ENCODE results near the gene GRID2IP. TPM values are rescaled to one million over a fixed set of nuclear protein-coding genes. Genes with fewer than 3 reads are reported as not detected.
"Not testable (repeated sequence)": the region's sequence is repeated elsewhere in the genome, so short reads cannot be mapped to it uniquely, and the experiment has no call there.

GRID2IP gene
- total and polyA plus RNA-seq, 2 donors (not counting 1 experiment from before 2014, with no cell fraction given) = 0.72 to 1.7 TPM

DNA sequence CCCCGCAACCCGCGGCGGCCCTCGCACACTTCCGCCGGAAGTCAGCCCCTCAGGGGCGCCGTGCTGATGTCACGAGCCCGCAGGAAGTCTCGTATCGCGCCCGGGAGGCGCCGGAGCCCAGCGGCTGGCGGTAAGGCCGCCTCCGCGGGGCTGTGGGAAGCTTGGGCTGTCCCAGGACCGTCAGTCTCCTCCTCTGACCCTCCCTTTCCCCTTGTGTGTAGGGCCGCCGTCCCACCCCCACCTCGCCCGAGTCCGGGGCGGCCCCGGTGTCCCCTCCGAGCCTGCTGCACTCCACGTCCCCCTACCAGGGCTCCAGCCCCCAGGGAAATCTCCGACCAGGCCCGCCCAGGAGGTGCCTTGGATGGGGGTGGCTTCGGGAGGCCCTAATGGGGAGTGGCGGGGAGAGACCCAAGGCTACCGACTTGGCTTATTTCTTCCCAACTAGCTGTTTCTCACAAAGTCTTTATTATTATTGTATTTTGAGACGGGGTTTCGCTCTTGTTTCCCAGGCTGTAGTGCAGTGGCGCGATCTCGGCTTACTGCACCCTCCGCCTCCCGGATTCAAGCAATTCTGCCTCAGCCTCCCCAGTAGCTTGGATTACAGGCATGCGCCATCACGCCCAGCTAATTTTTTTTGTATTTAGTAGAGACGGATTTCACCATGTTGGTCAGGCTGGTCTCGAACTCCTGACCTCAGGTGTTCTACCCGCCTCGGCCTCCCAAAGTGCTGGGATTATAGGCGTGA, 26.3 kb upstream of the GRID2IP start, which contains the start of gene ZDHHC4:
Gene ZDHHC4 (plus strand): TSS at position 86 of the 745 bp plus-strand sequence. CDS start 3,108 bp downstream, outside the sequence.
- H2AFZ ChIP-seq (ENCODE audit: insufficient read depth, low read depth, low read length, poor library complexity, severe bottlenecking) = peak within 1 kb of the TSS; percentile 79
- ChIA-PET POLR2A (interaction anchor here (1.5 kb wide), 1 partner anchor 13 kb away, joined by 6 read pairs; no protein-coding TSS in a partner anchor), CTCF (interaction anchor here (0.8 to 1.3 kb wide), 3 partner anchors 10 to 65 kb away, joined by 3 read pairs; no protein-coding TSS in a partner anchor)
- no peaks in the 10 kb centered on the region for H3K79me2 ChIP-seq (ENCODE audit: control insufficient read depth, insufficient read depth, low read length)
- peak within 1 kb of the TSS; percentile 92 for H3K4me2 ChIP-seq (replicated peaks; ENCODE audit: low read depth, low read length, poor library complexity, severe bottlenecking)
- ATAC-seq (ENCODE audit: low read depth) (peak; percentile 90), DNase-seq (peak; percentile 92)
- Mint-ChIP-seq H3K27ac (peak within 1 kb of the TSS; percentile 94), H3K4me1 (peaks cover 34% of the 10 kb centered on the region), H3K4me3 (peak within 1 kb of the TSS; percentile 90), H3K9me3 (ENCODE audit: insufficient read depth) (no peaks in the 10 kb centered on the region), H3K27me3 (peaks cover 4% of the 10 kb centered on the region)
- TF ChIP-seq, protein P1, sequence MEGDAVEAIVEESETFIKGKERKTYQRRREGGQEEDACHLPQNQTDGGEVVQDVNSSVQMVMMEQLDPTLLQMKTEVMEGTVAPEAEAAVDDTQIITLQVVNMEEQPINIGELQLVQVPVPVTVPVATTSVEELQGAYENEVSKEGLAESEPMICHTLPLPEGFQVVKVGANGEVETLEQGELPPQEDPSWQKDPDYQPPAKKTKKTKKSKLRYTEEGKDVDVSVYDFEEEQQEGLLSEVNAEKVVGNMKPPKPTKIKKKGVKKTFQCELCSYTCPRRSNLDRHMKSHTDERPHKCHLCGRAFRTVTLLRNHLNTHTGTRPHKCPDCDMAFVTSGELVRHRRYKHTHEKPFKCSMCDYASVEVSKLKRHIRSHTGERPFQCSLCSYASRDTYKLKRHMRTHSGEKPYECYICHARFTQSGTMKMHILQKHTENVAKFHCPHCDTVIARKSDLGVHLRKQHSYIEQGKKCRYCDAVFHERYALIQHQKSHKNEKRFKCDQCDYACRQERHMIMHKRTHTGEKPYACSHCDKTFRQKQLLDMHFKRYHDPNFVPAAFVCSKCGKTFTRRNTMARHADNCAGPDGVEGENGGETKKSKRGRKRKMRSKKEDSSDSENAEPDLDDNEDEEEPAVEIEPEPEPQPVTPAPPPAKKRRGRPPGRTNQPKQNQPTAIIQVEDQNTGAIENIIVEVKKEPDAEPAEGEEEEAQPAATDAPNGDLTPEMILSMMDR (IDR thresholded peaks at IDR 0.05) = no peak
- TF ChIP-seq EZH2 (IDR thresholded peaks at IDR 0.05; ENCODE audit: borderline replicate concordance, insufficient read depth, low read depth, low read length, poor library complexity, severe bottlenecking) = no peak
- intact Hi-C loops (cut with micrococcal nuclease) = loop anchor here (1.0 to 5.0 kb wide), 4 partner anchors 13 to 130 kb away; partner anchors contain the start of genes INTS15, ZNF12 and ZNF316
- no peaks in the 10 kb centered on the region for H3K9me3 ChIP-seq (ENCODE audit: control extremely low read depth in 1 of 3, control insufficient read depth in 2 of 3, insufficient read depth in 1 of 3, low read length in 2 of 3)
- 17% methylated on average over 42 of the region's 51 CpGs for WGBS (ENCODE audit: insufficient coverage)
- peak within 1 kb of the TSS; percentile 93 to 97 for H3K27ac ChIP-seq (ENCODE audit: low read length in 2 of 2)
- no peaks in the 10 kb centered on the region for H4K20me1 ChIP-seq (ENCODE audit: control insufficient read depth, insufficient read depth, low read length, poor library complexity, severe bottlenecking)
- H3K4me1 ChIP-seq (ENCODE audit: control insufficient read depth in 2 of 2, insufficient read depth in 2 of 2, low read length in 2 of 2) = peaks cover 0 to 33% of the 10 kb centered on the region in 2 donors
- H3K36me3 ChIP-seq (replicated peaks in 1 of 2; ENCODE audit: control extremely low read depth in 1 of 2, control insufficient read depth in 1 of 2, extremely low read depth in 1 of 2, insufficient read depth in 2 of 2, low read length in 1 of 2) = peaks cover 3 to 19% of the 10 kb centered on the region in 2 experiments
- no peaks in the 10 kb centered on the region for H3K27me3 ChIP-seq (replicated peaks in 1 of 4; ENCODE audit: control extremely low read depth in 1 of 4, control insufficient read depth in 3 of 4, insufficient read depth in 4 of 4, low read length in 3 of 4)
- H3K9ac ChIP-seq (ENCODE audit: low read length) = peak within 1 kb of the TSS; percentile 85
- peak within 1 kb of the TSS; percentile 23 to 78 (median 75) for H3K4me3 ChIP-seq (ENCODE audit: control extremely low read depth in 1 of 5, extremely low read depth in 1 of 5, insufficient read depth in 1 of 5, low read depth in 2 of 5, low read length in 4 of 5)

DNA sequence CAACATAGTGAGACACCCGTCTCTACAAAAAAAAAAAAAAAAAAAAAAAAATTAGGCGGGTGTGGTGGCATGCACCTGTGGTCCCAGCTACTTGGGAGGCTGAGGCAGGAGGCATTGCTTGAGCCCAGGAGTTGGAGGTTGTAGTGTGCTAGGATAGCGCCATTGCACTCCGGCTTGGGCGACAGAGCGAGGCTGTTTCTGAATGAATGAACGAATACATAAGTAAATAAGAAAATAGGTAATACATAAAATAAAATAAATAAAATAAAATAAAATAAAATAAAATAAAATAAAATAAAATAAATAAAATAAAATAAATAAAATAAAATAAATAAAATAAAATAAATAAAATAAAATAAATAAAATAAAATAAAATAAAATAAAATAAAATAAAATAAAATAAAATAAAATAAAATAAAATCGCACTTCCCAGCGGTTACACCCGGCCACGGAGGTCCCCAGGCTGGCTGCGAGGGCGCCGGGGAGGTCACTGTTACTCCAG, 25.7 kb upstream of the GRID2IP start:
- H3K27me3 Mint-ChIP-seq; ATAC-seq (ENCODE audit: low read depth); H3K27me3 ChIP-seq (replicated peaks in 1 of 4; ENCODE audit: control extremely low read depth in 1 of 4, control insufficient read depth in 3 of 4, insufficient read depth in 4 of 4, low read length in 3 of 4); H4K20me1 ChIP-seq (ENCODE audit: control insufficient read depth, insufficient read depth, low read length, poor library complexity, severe bottlenecking); H3K9me3 Mint-ChIP-seq (ENCODE audit: insufficient read depth); H3K79me2 ChIP-seq (ENCODE audit: control insufficient read depth, insufficient read depth, low read length); H3K9me3 ChIP-seq (ENCODE audit: control extremely low read depth in 1 of 3, control insufficient read depth in 2 of 3, insufficient read depth in 1 of 3, low read length in 2 of 3): not testable (repeated sequence)
- WGBS (ENCODE audit: insufficient coverage) = 4% methylated on average over 7 of the region's 14 CpGs
- Mint-ChIP-seq H3K27ac (peak overlapping the region; percentile 94), H3K4me3 (peak overlapping the region; percentile 90), H3K4me1 (peaks cover 28% of the 10 kb centered on the region)
- peak overlapping the region; percentile 79 for H2AFZ ChIP-seq (ENCODE audit: insufficient read depth, low read depth, low read length, poor library complexity, severe bottlenecking)
- intact Hi-C loops (cut with micrococcal nuclease) = loop anchor here (1.0 to 5.0 kb wide), 4 partner anchors 13 to 130 kb away; partner anchors contain the start of genes INTS15, ZNF12 and ZNF316
- H3K27ac ChIP-seq (ENCODE audit: low read length in 2 of 2) = peak overlapping the region; percentile 93 to 97
- H3K4me2 ChIP-seq (replicated peaks; ENCODE audit: low read depth, low read length, poor library complexity, severe bottlenecking) = peak overlapping the region; percentile 92
- DNase-seq = peak; percentile 49
- peaks cover 1 to 14% of the 10 kb centered on the region in 2 experiments for H3K36me3 ChIP-seq (replicated peaks in 1 of 2; ENCODE audit: control extremely low read depth in 1 of 2, control insufficient read depth in 1 of 2, extremely low read depth in 1 of 2, insufficient read depth in 2 of 2, low read length in 1 of 2)
- POLR2A ChIA-PET = interaction anchor here (1.5 kb wide), 1 partner anchor 14 kb away, joined by 6 read pairs; no protein-coding TSS in a partner anchor
- peak overlapping the region; percentile 85 for H3K9ac ChIP-seq (ENCODE audit: low read length)
- peak overlapping the region in 4 of 5 experiments; percentile 74 to 78 (median 76) for H3K4me3 ChIP-seq (ENCODE audit: control extremely low read depth in 1 of 5, extremely low read depth in 1 of 5, insufficient read depth in 1 of 5, low read depth in 2 of 5, low read length in 4 of 5)
- CTCF ChIA-PET = interaction anchor here (1.0 to 1.3 kb wide), 2 partner anchors 11 to 59 kb away, joined by 3 read pairs; no protein-coding TSS in a partner anchor
- H3K4me1 ChIP-seq (ENCODE audit: control insufficient read depth in 2 of 2, insufficient read depth in 2 of 2, low read length in 2 of 2) = peaks cover 0 to 27% of the 10 kb centered on the region in 2 donors

Data from B cell (primary cell).